Sciatic nerve (tissue), 2 donors: ENCODE results near the gene PTPN14. TPM values are rescaled to one million over a fixed set of nuclear protein-coding genes. Genes with fewer than 3 reads are reported as not detected.
A peak's percentile ranks its signal among the peaks of the same experiment; 100 is the strongest.

Experiments
- ATAC-seq: fragments of 200-7000 bp; cut with Tn5 transposase; one replicate; pipeline ENCODE4 v1.9.1; 2020; ENCODE audit warnings: mild to moderate bottlenecking, moderate library complexity
- DNase-seq: peaks from one replicate; pipeline ENCODE4 v3.0.0-alpha.2; 2020; ENCODE audit warnings: low spot score
- intact Hi-C: fragments of 100-400 bp; cut with DNase I; formaldehyde crosslinking; loops from one replicate; pipeline ENCODE4 v1.14.2; 2022
- total RNA-seq: library from RNA; stranded (reverse); fragmentation: NEBNext Ultra II Directional; extraction: Animal tissue kit (Norgen Biotek cat#: 25700); gene quantifications from one replicate; pipeline ENCODE4 v1.2.1, GENCODE V29; 2021
- donor health status: DM: no; HTN: no; CAD: no.
- donor health status: DM: no; HTN: no; CAD: no.

The PTPN14 gene
- total RNA-seq, 1 donor from 2014 or later, result 85.9 TPM

- ATAC-seq (no peak), DNase-seq (no peak)
- intact Hi-C loops, result no loop called here
Measured at GRCh38 chr1:214571281-214571680, 19.9 kb upstream of the PTPN14 start.

- DNase-seq (no peak), ATAC-seq (no peak)
- intact Hi-C loops, result no loop called here
Measured at GRCh38 chr1:214570442-214570841, 19.0 kb upstream of the PTPN14 start.

- no peak for ATAC-seq
- DNase-seq, result no peak
- intact Hi-C loops, result no loop called here
Measured at GRCh38 chr1:214569357-214570004, 18.1 kb upstream of the PTPN14 start.

- intact Hi-C loops, result no loop called here
- ATAC-seq (no peak), DNase-seq (no peak)
Measured at GRCh38 chr1:214568328-214568727, 16.9 kb upstream of the PTPN14 start.

GRCh38 chr1:214567481-214567980 lies 16.1 kb upstream of the PTPN14 start:
- intact Hi-C loops, result no loop called here
- DNase-seq (no peak), ATAC-seq (no peak)

GRCh38 chr1:214566158-214567104 lies 15.0 kb upstream of the PTPN14 start:
- no peak for DNase-seq
- intact Hi-C loops, result no loop called here
- ATAC-seq, result no peak

GRCh38 chr1:214565310-214565709 lies 13.9 kb upstream of the PTPN14 start:
- DNase-seq (no peak), ATAC-seq (no peak)
- intact Hi-C loops, result no loop called here

GRCh38 chr1:214563881-214564280 lies 12.5 kb upstream of the PTPN14 start:
- ATAC-seq, result no peak
- DNase-seq, result no peak
- intact Hi-C loops, result no loop called here

- DNase-seq (no peak), ATAC-seq (no peak)
- intact Hi-C loops, result no loop called here
Measured at GRCh38 chr1:214557952-214558735, 6.7 kb upstream of the PTPN14 start.

GRCh38 chr1:214553142-214553710 lies 1.8 kb upstream of the PTPN14 start:
- DNase-seq (no peak), ATAC-seq (no peak)
- intact Hi-C loops, result no loop called here

- ATAC-seq, result peak; percentile 62
- intact Hi-C loops, result no loop called here
- peak; percentile 69 for DNase-seq
Measured at GRCh38 chr1:214552174-214552608, 789 bp upstream of the PTPN14 start.

- peak; percentile 80 for DNase-seq
- ATAC-seq, result peak; percentile 38
- intact Hi-C loops, result no loop called here
Measured at GRCh38 chr1:214550857-214551435, 456 bp downstream of the PTPN14 start.

- ATAC-seq, result peak; percentile 27
- intact Hi-C loops, result no loop called here
- no peak for DNase-seq
Measured at GRCh38 chr1:214550013-214550856, 1.2 kb downstream of the PTPN14 start.

GRCh38 chr1:214549604-214550003 lies 1.8 kb downstream of the PTPN14 start:
- no peak for DNase-seq
- intact Hi-C loops, result no loop called here
- ATAC-seq, result no peak

GRCh38 chr1:214548988-214549387 lies 2.4 kb downstream of the PTPN14 start:
- ATAC-seq (no peak), DNase-seq (no peak)
- intact Hi-C loops, result no loop called here

- ATAC-seq, result no peak
- intact Hi-C loops, result no loop called here
Measured at GRCh38 chr1:214548271-214548670, 3.1 kb downstream of the PTPN14 start.

GRCh38 chr1:214547747-214548146 lies 3.7 kb downstream of the PTPN14 start:
- intact Hi-C loops, result no loop called here
- no peak for ATAC-seq

More at GRCh38 chr1:214548271-214548670, 3.1 kb downstream of the PTPN14 start:
- no peak for DNase-seq

More at GRCh38 chr1:214547747-214548146, 3.7 kb downstream of the PTPN14 start:
- DNase-seq, result no peak
